K562 (cell line): ENCODE results near the gene HK2. TPM values are rescaled to one million over a fixed set of nuclear protein-coding genes. Genes with fewer than 3 reads are reported as not detected.

Experiments used
- KDM2B ChIP-seq: fragments of 250-450 bp; sonication (Bioruptor Pico); IDR thresholded peaks from 2 replicates; pipeline ENCODE4 v1.8.0; 2021; ENCODE audit warnings: mild to moderate bottlenecking, moderate library complexity
- MAZ ChIP-seq, 2 experiments: fragments of 450-650 bp in 1 of 2; sonication (generic) in 1 of 2; formaldehyde crosslinking; IDR thresholded peaks in 1 of 2; conservative IDR thresholded peaks in 1 of 2; 2 replicates each; pipeline versions ENCODE4 v1.4.0 to v1.5.0; 2020; ENCODE audit warnings: mild to moderate bottlenecking in 1 of 2, missing genetic modification reagents in 1 of 2
- PCBP1 ChIP-seq: fragments of 200-400 bp; formaldehyde crosslinking; IDR thresholded peaks from 2 replicates; pipeline ENCODE4 v1.6.1; 2018; ENCODE audit warnings: mild to moderate bottlenecking, low read depth, low read length; ENCODE audit not compliant: poor library complexity, severe bottlenecking
- SMAD1 ChIP-seq: fragments of 150-350 bp; IDR thresholded peaks from 2 replicates; pipeline ENCODE4 v1.6.1; 2014; ENCODE audit warnings: low read length, low read depth; ENCODE audit not compliant: partially characterized antibody
- STAT5A ChIP-seq: IDR thresholded peaks from 2 replicates; pipeline ENCODE4 v1.6.1; 2012; ENCODE audit warnings: low read length, inconsistent platforms, borderline replicate concordance
- ZC3H4 ChIP-seq: sonication (generic); formaldehyde crosslinking; IDR thresholded peaks from 2 replicates; pipeline ENCODE4 v1.9.0; 2021; ENCODE audit warnings: missing genetic modification reagents, borderline replicate concordance
- ZEB2 ChIP-seq: fragments of 450-650 bp; IDR thresholded peaks from 2 replicates; pipeline ENCODE4 v1.6.1; 2016
- ZNF436 ChIP-seq: fragments of 250-450, 450-650 bp; sonication (Bioruptor Pico); formaldehyde crosslinking; IDR thresholded peaks from 2 replicates; pipeline ENCODE4 v1.7.0; 2020; ENCODE audit warnings: mild to moderate bottlenecking
- ZNF589 ChIP-seq: fragments of 200-800 bp; sonication (Bioruptor generic); IDR thresholded peaks from 2 replicates; pipeline ENCODE4 v1.6.1; 2016; ENCODE audit warnings: low read depth, missing genetic modification characterization, missing compliant biosample characterization
- ZNF668 ChIP-seq: fragments of 250-450 bp; sonication (Bioruptor Pico); IDR thresholded peaks from 2 replicates; pipeline ENCODE4 v1.8.0; 2022; ENCODE audit warnings: mild to moderate bottlenecking, inconsistent platforms
- polyA plus RNA-seq, 8 experiments: library from polyadenylated mRNA; depleted of rRNA in 4 of 8; stranded (reverse) in 5 of 8; unstranded in 3 of 8; fragments of >200 nt; fragmentation: Nextera tagmentation in 2 of 8; fragmentation: Illumina TruSeq in 1 of 8; extraction: Ambion mirVana in 2 of 8; extraction: Trizol in 1 of 8; gene quantifications; 2 replicates each; pipeline versions ENCODE4 v1.2.1 to v1.2.3, GENCODE V29; 2011 to 2014; ENCODE audit warnings: inconsistent platforms in 1 of 8, missing spikeins in 1 of 8
- total RNA-seq, 7 experiments: library from RNA; depleted of rRNA in 6 of 7; stranded (reverse); fragments of >200 nt in 6 of 7; fragmentation: Illumina TruSeq in 2 of 7; extraction: Trizol in 2 of 7; gene quantifications; 2 replicates each; pipeline versions ENCODE4 v1.2.1 to v1.2.3, GENCODE V29; 2011 to 2021; ENCODE audit warnings: low replicate concordance in 1 of 7
- TF ChIP-seq, protein P1 (sequence below), 2 experiments: IDR thresholded peaks in 1 of 2; conservative IDR thresholded peaks in 1 of 2; 2 replicates each; pipeline ENCODE4 v1.6.1; 2016; ENCODE audit warnings: low read depth in 2 of 2, mild to moderate bottlenecking in 1 of 2, missing compliant biosample characterization in 1 of 2, missing genetic modification characterization in 1 of 2, moderate library complexity in 1 of 2
- TF ChIP-seq, protein P2 (sequence below), 2 experiments: fragments of 250-450 bp in 1 of 2; fragments of 450-650 bp in 1 of 2; sonication (Bioruptor Pico) in 1 of 2; IDR thresholded peaks; 2 replicates each; pipeline versions ENCODE4 v1.6.1 to v1.8.0; 2016 to 2021; ENCODE audit warnings: mild to moderate bottlenecking in 2 of 2, moderate library complexity in 2 of 2, missing compliant biosample characterization in 1 of 2, missing genetic modification characterization in 1 of 2
- TF ChIP-seq, protein P3 (sequence below): fragments of 450-650 bp; IDR thresholded peaks from 2 replicates; pipeline ENCODE4 v1.6.1; 2016; ENCODE audit warnings: low read depth, mild to moderate bottlenecking, moderate library complexity

HK2 gene
- total and polyA plus RNA-seq, 9 of the 15 experiments (the other 6 are each of a cell fraction or from before 2014, with no cell fraction given), result 4.7 to 56.0 (median 19.9) TPM

DNA sequence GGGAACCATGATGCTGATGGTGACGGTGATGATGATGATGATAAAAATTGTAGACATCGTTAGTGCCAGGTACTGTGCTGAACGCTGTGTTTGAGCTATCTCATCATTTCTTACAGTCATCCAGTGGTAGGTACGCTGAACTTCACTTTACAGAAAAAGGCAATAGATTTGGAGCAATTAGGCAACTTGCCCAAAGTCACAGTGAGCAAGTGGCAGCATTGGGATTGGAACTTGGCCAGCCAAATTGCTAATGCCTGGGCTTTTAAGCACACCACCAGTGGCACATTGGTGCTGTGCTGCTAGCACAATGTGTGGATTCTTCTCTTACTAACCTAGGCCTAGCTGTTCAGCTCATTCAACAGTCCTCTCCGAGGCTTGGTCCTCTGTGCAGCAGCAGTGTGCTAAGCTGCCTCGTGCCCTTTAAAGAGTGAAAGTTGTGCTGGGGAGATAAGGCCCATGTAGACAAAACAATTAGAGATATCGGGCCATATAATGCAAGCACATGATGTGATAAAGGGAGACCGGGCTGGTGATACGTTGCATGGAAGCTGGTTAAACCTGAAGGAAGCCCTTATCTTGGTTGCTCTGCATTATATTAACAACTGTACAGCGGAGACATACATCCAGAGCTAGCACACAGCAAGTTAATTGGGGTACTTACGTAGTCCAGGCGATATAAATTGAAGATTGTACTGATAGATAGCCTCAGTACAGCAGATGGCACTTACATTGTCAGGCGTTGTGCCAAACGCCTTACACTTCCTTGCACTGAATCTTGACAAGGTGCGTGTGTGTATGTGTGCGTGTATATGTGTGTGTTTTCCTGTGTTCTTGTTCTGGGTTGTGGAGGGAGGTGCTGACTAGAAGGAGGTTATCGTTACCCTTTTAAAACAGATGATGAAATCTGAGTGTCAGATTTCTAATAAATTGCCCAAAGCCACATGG lies 28.4 kb downstream of the HK2 start (continued):
- TF ChIP-seq, protein P1, sequence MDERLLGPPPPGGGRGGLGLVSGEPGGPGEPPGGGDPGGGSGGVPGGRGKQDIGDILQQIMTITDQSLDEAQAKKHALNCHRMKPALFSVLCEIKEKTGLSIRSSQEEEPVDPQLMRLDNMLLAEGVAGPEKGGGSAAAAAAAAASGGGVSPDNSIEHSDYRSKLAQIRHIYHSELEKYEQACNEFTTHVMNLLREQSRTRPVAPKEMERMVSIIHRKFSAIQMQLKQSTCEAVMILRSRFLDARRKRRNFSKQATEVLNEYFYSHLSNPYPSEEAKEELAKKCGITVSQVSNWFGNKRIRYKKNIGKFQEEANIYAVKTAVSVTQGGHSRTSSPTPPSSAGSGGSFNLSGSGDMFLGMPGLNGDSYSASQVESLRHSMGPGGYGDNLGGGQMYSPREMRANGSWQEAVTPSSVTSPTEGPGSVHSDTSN (CRISPR knock-in tag; IDR thresholded peaks at IDR 0.05; ENCODE audit: low read depth), result no peak
- TF ChIP-seq, protein P1 (tag; conservative IDR thresholded peaks at IDR 0.05; ENCODE audit: low read depth), result no peak
- peak; percentile 44; the same call in 1 of the 2 replicates for TF ChIP-seq STAT5A
- no peak for TF ChIP-seq ZNF436 (CRISPR knock-in tag)
- TF ChIP-seq ZC3H4, result no peak
- peak in 1 of 2 experiments; percentile 26; a peak in 1 of 4 replicates for TF ChIP-seq MAZ (CRISPR knock-in tag; conservative IDR thresholded peaks at IDR 0.05 in 1 of 2, IDR thresholded peaks at IDR 0.05 in 1 of 2)
- TF ChIP-seq PCBP1, result no peak
- TF ChIP-seq, protein P2, sequence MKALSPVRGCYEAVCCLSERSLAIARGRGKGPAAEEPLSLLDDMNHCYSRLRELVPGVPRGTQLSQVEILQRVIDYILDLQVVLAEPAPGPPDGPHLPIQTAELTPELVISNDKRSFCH (CRISPR knock-in tag; IDR thresholded peaks at IDR 0.05), result no peak
- TF ChIP-seq, protein P2 (tag; IDR thresholded peaks at IDR 0.05), result peak; percentile 31; the same call in 1 of the 2 replicates
- TF ChIP-seq ZEB2, result 0 out of 2 replicates have a peak, but pooled peaks have one; percentile 29
- TF ChIP-seq SMAD1, result no peak
- TF ChIP-seq KDM2B (CRISPR knock-in tag), result no peak
- TF ChIP-seq, protein P3, sequence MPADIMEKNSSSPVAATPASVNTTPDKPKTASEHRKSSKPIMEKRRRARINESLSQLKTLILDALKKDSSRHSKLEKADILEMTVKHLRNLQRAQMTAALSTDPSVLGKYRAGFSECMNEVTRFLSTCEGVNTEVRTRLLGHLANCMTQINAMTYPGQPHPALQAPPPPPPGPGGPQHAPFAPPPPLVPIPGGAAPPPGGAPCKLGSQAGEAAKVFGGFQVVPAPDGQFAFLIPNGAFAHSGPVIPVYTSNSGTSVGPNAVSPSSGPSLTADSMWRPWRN, result peak; percentile 99
- 0 out of 2 replicates have a peak, but pooled peaks have one; percentile 37 for TF ChIP-seq ZNF589
- no peak for TF ChIP-seq ZNF668
